Neutrophil (primary cell): ENCODE results near the gene ATP2B3.

ENCODE experiments used
- H3K27ac ChIP-seq: fragments of 200-600 bp; sonication (generic); 2 replicates; pipeline ENCODE4 v1.5.1; 2016; ENCODE audit warnings: mild to moderate bottlenecking, moderate library complexity
- H3K27me3 ChIP-seq: fragments of 200-600 bp; sonication (generic); 2 replicates; pipeline ENCODE4 v1.6.0; 2016; ENCODE audit warnings: mild to moderate bottlenecking
- H3K36me3 ChIP-seq: fragments of 200-600 bp; sonication (generic); 2 replicates; pipeline ENCODE4 v1.5.1; 2017
- H3K4me1 ChIP-seq, 2 experiments: fragments of 200-600 bp in 1 of 2; sonication (generic) in 1 of 2; 1 replicate in 1 of 2; 2 replicates in 1 of 2; pipeline versions ENCODE4 v1.5.1 to v1.6.1; 2013 to 2016; ENCODE audit warnings: low read depth in 1 of 2, low read length in 1 of 2, mild to moderate bottlenecking in 1 of 2, moderate library complexity in 1 of 2; ENCODE audit not compliant: control insufficient read depth in 1 of 2, insufficient read depth in 1 of 2
- H3K4me3 ChIP-seq, 2 experiments: fragments of 200-600 bp in 1 of 2; sonication (generic) in 1 of 2; 1 replicate in 1 of 2; 2 replicates in 1 of 2; pipeline ENCODE4 v1.5.1; 2013 to 2016; ENCODE audit warnings: low read depth in 1 of 2, low read length in 1 of 2, mild to moderate bottlenecking in 1 of 2, moderate library complexity in 1 of 2
- H3K9me3 ChIP-seq: fragments of 200-600 bp; sonication (generic); 2 replicates; pipeline ENCODE4 v1.5.1; 2016
- CTCF ChIP-seq: fragments of 200-600 bp; sonication (generic); IDR thresholded peaks from 2 replicates; pipeline ENCODE4 v1.5.1; 2016; ENCODE audit warnings: antibody characterized with exemption

ATP2B3 gene

DNA sequence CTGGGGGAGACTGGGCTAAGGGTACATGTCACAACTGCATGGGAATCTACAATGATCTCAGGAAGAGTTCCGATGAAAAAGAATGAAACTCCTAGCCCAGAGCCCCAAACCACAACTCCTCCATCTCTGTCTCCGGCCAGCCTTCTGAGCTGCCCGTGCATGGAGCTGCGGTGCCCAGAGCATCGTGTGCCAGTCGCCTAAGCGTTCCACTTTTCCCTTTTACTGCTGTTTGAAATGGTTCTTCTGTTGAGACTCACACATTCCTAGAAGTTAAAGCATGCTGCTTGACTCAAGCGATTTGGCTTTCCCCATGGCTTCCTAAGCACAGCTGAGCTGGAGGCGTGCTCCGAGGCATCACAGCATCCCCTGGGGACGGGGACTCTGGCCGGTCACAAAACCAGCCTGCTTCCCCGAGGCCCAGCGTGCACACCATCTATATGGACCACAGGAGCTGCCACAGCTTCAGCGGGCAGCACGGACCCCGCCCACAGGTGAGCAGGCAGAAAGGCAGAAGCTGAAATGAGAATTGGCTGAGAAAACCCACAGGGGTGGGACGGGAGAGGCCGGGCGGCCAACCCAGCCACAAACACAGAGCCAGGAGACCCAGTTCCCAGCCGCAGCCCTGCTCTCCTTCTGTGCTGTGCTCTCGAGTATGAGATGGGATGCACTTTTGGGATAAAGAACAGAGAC, 76.5 kb downstream of the ATP2B3 start:
- peaks cover 7 to 10% of the 10 kb centered on the region in 2 experiments for H3K4me1 ChIP-seq

DNA sequence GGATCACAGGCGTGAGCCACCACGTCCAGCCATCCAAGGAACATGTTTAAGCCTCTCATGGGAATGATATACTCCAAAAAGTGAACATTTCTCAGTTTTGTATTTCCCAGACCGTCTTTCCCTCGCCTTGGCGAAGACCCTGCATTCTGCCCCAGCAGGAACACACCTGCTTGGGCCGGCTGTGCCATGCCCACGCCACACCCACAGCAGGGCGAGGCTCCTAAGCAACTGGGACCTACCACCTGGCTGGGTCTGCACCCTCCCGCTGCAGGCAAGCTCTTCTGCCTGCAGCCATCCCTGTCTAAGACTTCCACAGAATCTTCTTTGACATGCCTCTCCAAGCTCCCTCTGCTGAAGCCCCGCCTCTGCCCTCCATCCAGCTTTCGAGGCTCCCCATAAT, 77.9 kb downstream of the ATP2B3 start:
- no peak overlapping the region for H3K27ac ChIP-seq
- no peak overlapping the region for H3K4me3 ChIP-seq
- H3K4me1 ChIP-seq = peaks cover 13 to 19% of the 10 kb centered on the region in 2 experiments
- H3K36me3 ChIP-seq = peaks cover 49% of the 10 kb centered on the region
- H3K27me3 ChIP-seq = no peaks in the 10 kb centered on the region
- TF ChIP-seq CTCF = no peak
- no peaks in the 10 kb centered on the region for H3K9me3 ChIP-seq

More for the DNA sequence above, 76.5 kb downstream of the ATP2B3 start:
- no peak overlapping the region for H3K27ac ChIP-seq
- no peaks in the 10 kb centered on the region for H3K9me3 ChIP-seq
- peaks cover 54% of the 10 kb centered on the region for H3K36me3 ChIP-seq
- no peaks in the 10 kb centered on the region for H3K27me3 ChIP-seq
- no peak for TF ChIP-seq CTCF
- H3K4me3 ChIP-seq = no peak overlapping the region

DNA sequence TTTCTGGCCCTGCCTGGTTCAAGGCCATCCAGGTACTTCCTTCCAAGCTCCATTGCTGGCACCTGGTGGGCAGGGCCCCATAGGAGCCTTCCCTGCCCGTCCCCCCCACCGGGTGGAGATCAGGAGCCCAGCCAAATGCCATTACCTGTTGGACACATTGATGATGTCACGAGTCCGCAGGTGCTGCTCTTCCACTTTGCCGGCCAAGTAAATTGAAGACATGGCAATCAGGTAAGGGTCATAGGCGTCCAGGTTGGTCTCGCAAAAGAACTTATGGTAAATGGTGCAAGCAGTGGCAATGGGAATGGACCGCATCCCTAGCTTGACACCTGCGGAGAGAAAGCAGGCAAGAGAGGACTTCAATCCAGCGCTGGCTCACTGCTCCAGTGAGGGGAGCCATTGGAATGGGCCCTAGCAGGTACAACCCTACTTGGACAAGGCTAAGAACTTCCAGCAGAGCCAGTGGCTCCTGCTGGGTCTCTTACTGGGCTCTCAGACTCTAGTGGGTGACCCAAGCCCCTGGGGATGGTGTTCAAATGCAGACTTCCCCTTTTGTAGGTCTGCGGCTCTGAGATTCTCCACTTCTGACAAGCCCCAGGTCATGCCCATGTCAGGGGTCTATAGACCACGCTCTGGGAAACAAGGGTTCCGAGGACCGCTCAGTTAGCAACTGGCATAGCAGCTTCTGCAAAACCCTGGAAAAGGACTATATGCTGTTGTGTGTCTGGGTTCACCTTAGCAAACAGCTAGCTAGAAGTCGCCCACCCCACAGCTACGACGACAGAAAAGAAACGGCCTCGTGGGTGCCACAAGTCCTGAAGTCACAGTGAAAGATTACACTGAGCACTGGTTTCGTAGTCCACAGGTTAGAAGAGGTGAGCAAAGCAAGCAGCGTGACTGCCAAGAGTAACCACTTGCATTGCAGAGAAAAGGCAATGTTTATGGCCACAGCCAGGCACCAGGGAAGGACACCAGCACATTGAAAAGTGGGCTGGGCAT, 78.7 kb downstream of the ATP2B3 start:
- peaks cover 13 to 19% of the 10 kb centered on the region in 2 experiments for H3K4me1 ChIP-seq
- no peaks in the 10 kb centered on the region for H3K9me3 ChIP-seq
- no peak overlapping the region for H3K4me3 ChIP-seq
- no peaks in the 10 kb centered on the region for H3K27me3 ChIP-seq
- peaks cover 41% of the 10 kb centered on the region for H3K36me3 ChIP-seq
- no peak for TF ChIP-seq CTCF
- no peak overlapping the region for H3K27ac ChIP-seq

GRCh38 chrX:153596981-153597750, 79.7 kb downstream of the ATP2B3 start:
- Histone ChIP-seq H3K4me1 (peaks cover 13 to 19% of the 10 kb centered on the region in 2 experiments), H3K27me3 (no peaks in the 10 kb centered on the region), H3K36me3 (peaks cover 31% of the 10 kb centered on the region), H3K27ac (no peak overlapping the region), H3K4me3 (no peak overlapping the region), H3K9me3 (no peaks in the 10 kb centered on the region)
- no peak for TF ChIP-seq CTCF

DNA sequence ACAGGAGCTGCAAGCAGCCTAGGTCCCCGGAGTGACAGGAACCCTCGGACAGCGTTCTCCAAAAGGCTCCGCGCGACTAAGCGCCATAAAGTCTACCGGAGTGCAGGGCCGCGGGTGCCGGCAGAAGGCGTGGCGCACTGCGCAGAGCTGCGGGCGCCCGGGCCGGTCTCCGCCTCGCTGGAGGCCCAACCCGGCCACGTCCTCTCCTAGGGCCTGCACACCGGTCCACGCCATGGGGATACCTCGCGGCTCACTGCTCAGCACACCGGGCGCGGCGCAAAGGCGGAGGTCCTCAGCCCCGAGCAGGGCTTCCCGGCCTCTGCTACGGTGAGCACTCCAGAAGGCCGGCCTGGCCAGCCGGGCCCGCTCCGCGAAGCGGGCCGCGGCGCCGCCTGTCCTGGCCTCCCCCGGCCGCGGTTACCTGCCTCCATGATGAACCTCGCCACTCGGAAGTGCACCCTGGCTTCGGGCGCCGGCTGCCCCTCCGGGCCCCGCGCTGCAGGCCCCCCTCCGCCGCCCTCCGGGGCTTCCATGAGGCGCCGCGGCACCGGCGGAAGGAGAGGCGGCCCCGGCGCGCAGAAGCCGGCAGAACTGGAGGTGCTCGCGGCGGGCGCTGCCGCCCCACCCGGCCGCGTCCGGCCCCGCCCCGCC, 81.2 kb downstream of the ATP2B3 start, which contains the start of gene CCNQ:
TSS of gene CCNQ (minus strand) at position 599 of the 651 bp plus-strand sequence. CDS start at position 533, 66 bp downstream.
- Histone ChIP-seq H3K9me3 (no peaks in the 10 kb centered on the region), H3K4me1 (peaks cover 13 to 19% of the 10 kb centered on the region in 2 experiments), H3K36me3 (peaks cover 16% of the 10 kb centered on the region), H3K27me3 (no peaks in the 10 kb centered on the region), H3K27ac (peak within 1 kb of the TSS; percentile 74), H3K4me3 (peak within 1 kb of the TSS; percentile 66 to 70)
- TF ChIP-seq CTCF = no peak
